DOHH2 (cell line): Measurements from ENCODE around the gene TTC22.

Experiments
- H3F3A ChIP-seq: fragments of 200-600 bp; sonication (generic), shearing (Covaris generic); 2 replicates; pipeline ENCODE4 v1.6.0; 2016; ENCODE audit warnings: antibody characterized with exemption, mild to moderate bottlenecking; ENCODE audit not compliant: control insufficient read depth, insufficient read depth
- H3K27ac ChIP-seq: fragments of 200-600 bp; sonication (generic); 2 replicates; pipeline ENCODE4 v1.5.1; 2014; ENCODE audit warnings: low read depth, mild to moderate bottlenecking, low read length, moderate library complexity
- H3K27me3 ChIP-seq: fragments of 200-600 bp; sonication (generic); 2 replicates; pipeline ENCODE4 v1.6.1; 2014; ENCODE audit warnings: mild to moderate bottlenecking, low read length, mixed read lengths; ENCODE audit not compliant: control insufficient read depth
- H3K36me3 ChIP-seq: fragments of 200-600 bp; sonication (generic); 2 replicates; pipeline ENCODE4 v1.6.1; 2014; ENCODE audit warnings: mild to moderate bottlenecking, low read length, moderate library complexity, mixed read lengths; ENCODE audit not compliant: control insufficient read depth
- H3K4me1 ChIP-seq: fragments of 200-600 bp; sonication (generic); 2 replicates; pipeline ENCODE4 v1.6.1; 2014; ENCODE audit warnings: mild to moderate bottlenecking, low read length, mixed read lengths; ENCODE audit not compliant: control insufficient read depth
- H3K4me2 ChIP-seq: fragments of 200-600 bp; sonication (generic); 2 replicates; pipeline ENCODE4 v1.6.0; 2014; ENCODE audit warnings: mild to moderate bottlenecking, low read length, moderate library complexity
- H3K4me3 ChIP-seq: fragments of 200-600 bp; sonication (generic); 2 replicates; pipeline ENCODE4 v1.5.1; 2014; ENCODE audit warnings: mild to moderate bottlenecking, low read length, mixed read lengths
- H3K79me2 ChIP-seq: fragments of 200-600 bp; sonication (generic); 2 replicates; pipeline ENCODE4 v1.6.1; 2014; ENCODE audit warnings: mild to moderate bottlenecking, low read length, mixed read lengths; ENCODE audit not compliant: control insufficient read depth
- H3K9me2 ChIP-seq: fragments of 200-600 bp; sonication (generic); replicated peaks from 2 replicates; pipeline ENCODE4 v1.6.1; 2014; ENCODE audit warnings: mild to moderate bottlenecking, low read length, mixed read lengths; ENCODE audit not compliant: control insufficient read depth
- H3K9me3 ChIP-seq: fragments of 200-600 bp; sonication (generic); 2 replicates; pipeline ENCODE4 v1.6.1; 2014; ENCODE audit warnings: antibody characterized with exemption, low read length, mixed read lengths; ENCODE audit not compliant: control insufficient read depth, insufficient read depth
- H4K20me1 ChIP-seq: fragments of 200-600 bp; sonication (generic); 2 replicates; pipeline ENCODE4 v1.6.0; 2014; ENCODE audit warnings: low read depth, mild to moderate bottlenecking, antibody characterized with exemption, low read length, moderate library complexity; ENCODE audit not compliant: control insufficient read depth, insufficient read depth
- EZH2phosphoT487 ChIP-seq: fragments of 200-600 bp; sonication (generic); IDR thresholded peaks from 2 replicates; pipeline ENCODE4 v1.6.1; 2017; ENCODE audit warnings: borderline replicate concordance, mild to moderate bottlenecking, antibody characterized with exemption, low read length, moderate library complexity, mixed read lengths
- TF ChIP-seq, protein P1 (sequence below): fragments of 200-600 bp; sonication (generic); IDR thresholded peaks from one replicate; pipeline ENCODE4 v1.5.1; 2014; ENCODE audit warnings: antibody characterized with exemption, mild to moderate bottlenecking, low read depth, low read length; ENCODE audit not compliant: poor library complexity, severe bottlenecking

TTC22 gene

DNA sequence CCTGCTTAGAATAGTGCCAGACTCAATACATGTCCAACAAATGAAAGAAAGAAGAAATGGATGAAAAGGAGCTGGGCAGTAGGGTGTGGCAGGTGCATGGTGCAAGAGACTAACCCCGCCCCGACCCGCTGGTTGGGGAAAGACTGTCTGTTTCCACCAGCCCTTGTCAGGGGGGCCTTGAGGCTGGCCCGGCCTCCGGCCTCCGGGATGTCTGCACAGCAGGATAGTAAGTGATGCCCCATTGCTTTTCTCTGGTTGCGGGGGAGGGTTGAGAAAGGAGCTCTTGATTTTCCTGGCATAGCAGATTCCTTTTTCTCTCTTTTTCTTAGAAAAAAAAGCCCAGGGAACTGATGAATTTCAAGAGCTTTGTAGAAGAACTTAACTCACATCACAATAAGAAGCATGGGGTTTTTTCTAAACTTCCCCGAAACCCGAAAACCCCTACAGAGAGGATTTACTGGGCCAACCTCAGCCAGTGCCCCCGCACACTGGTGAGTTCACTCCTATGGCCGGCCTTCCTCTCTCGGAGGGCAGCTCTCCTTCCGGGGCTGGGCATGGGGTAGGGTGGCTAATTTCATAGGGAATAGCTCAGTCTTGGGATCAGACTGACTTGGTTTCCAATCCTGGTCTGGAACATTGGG lies 12.5 kb upstream of the TTC22 start:
- H3K4me1 ChIP-seq, result no peaks in the 10 kb centered on the region
- no peaks in the 10 kb centered on the region for H4K20me1 ChIP-seq
- H3K27ac ChIP-seq, result no peak overlapping the region
- no peaks in the 10 kb centered on the region for H3F3A ChIP-seq
- H3K9me2 ChIP-seq, result no peaks in the 10 kb centered on the region
- H3K27me3 ChIP-seq, result peaks cover 17% of the 10 kb centered on the region
- no peaks in the 10 kb centered on the region for H3K79me2 ChIP-seq
- no peaks in the 10 kb centered on the region for H3K36me3 ChIP-seq
- H3K4me2 ChIP-seq, result no peak overlapping the region
- no peak for TF ChIP-seq EZH2phosphoT487
- TF ChIP-seq, protein P1, sequence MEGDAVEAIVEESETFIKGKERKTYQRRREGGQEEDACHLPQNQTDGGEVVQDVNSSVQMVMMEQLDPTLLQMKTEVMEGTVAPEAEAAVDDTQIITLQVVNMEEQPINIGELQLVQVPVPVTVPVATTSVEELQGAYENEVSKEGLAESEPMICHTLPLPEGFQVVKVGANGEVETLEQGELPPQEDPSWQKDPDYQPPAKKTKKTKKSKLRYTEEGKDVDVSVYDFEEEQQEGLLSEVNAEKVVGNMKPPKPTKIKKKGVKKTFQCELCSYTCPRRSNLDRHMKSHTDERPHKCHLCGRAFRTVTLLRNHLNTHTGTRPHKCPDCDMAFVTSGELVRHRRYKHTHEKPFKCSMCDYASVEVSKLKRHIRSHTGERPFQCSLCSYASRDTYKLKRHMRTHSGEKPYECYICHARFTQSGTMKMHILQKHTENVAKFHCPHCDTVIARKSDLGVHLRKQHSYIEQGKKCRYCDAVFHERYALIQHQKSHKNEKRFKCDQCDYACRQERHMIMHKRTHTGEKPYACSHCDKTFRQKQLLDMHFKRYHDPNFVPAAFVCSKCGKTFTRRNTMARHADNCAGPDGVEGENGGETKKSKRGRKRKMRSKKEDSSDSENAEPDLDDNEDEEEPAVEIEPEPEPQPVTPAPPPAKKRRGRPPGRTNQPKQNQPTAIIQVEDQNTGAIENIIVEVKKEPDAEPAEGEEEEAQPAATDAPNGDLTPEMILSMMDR, result no peak
- no peaks in the 10 kb centered on the region for H3K9me3 ChIP-seq
- no peak overlapping the region for H3K4me3 ChIP-seq

GRCh38 chr1:54812801-54813484 lies 11.8 kb upstream of the TTC22 start:
- Histone ChIP-seq H3K9me2 (no peaks in the 10 kb centered on the region), H3K79me2 (no peaks in the 10 kb centered on the region), H4K20me1 (no peaks in the 10 kb centered on the region), H3K4me2 (no peak overlapping the region), H3K27ac (no peak overlapping the region), H3K9me3 (no peaks in the 10 kb centered on the region), H3F3A (no peaks in the 10 kb centered on the region), H3K36me3 (no peaks in the 10 kb centered on the region), H3K27me3 (peaks cover 17% of the 10 kb centered on the region), H3K4me3 (no peak overlapping the region), H3K4me1 (no peaks in the 10 kb centered on the region)
- no peak for TF ChIP-seq EZH2phosphoT487

DNA sequence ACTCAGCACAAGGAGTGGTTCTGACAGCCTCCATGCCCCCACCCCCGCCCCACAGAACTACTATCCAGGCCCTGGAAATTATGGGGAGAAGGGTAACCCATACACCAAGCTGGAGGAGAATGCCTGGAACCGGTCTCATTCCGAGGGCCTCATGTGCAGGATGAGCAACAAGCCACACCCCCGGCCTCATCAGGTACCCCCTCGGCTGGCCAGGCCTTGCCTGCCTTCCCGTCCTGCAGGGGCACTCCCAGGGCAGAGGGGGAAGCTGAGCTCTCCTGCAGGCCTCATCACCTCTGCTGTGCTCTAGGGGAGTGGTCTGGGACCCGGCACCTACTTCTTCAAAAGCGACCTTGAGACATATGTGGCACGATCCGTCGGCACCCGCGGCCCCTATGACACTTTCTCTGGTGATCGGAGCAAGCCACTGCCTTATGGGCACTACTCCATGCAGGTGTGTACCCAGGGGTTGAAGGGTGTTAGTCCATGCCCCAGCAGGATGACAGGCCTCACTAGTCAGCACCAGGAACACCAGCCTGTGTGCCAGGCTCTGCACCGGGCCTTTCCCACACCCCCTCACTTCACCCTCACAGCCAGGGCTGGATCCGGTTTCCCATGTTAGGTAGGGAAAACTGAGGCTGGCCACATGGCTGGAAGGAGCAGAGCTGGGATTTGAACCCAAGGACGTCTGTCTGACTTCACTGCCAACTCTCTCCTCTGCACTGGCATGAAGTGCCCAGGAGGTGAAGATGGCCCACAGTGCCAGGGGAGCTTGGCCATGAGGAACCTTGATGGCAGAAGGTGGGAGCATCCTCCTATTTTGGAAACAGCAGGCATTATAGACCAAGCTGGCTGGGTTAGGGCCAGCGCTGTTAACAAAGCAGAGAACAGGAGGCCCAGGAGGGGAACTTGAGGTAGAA lies 10.9 kb upstream of the TTC22 start:
- Histone ChIP-seq H3F3A (no peaks in the 10 kb centered on the region), H3K27ac (no peak overlapping the region), H3K9me3 (no peaks in the 10 kb centered on the region), H3K4me2 (no peak overlapping the region), H3K4me1 (no peaks in the 10 kb centered on the region), H3K36me3 (no peaks in the 10 kb centered on the region), H3K27me3 (peaks cover 17% of the 10 kb centered on the region), H4K20me1 (no peaks in the 10 kb centered on the region), H3K9me2 (no peaks in the 10 kb centered on the region), H3K79me2 (no peaks in the 10 kb centered on the region), H3K4me3 (no peak overlapping the region)
- TF ChIP-seq, protein P1, result no peak
- no peak for TF ChIP-seq EZH2phosphoT487
